ENCODE measurements around the gene OR1N1. TPM values are rescaled to one million over a fixed set of nuclear protein-coding genes. Genes with fewer than 3 reads are reported as not detected.

The OR1N1 gene
- not detected for polyA plus RNA-seq (2012; ENCODE audit: insufficient read depth, insufficient read length, low read depth)

- no peak for TF ChIP-seq CTCF (IDR thresholded peaks at IDR 0.05; ENCODE audit: low read depth, low read length)
- no peak within 1 kb of the TSS for H3K4me3 ChIP-seq (ENCODE audit: low read depth, low read length)
- peaks cover 12% of the 10 kb centered on the region; the same call in 1 of the 2 replicates for H3K27me3 ChIP-seq
- no peaks in the 10 kb centered on the region for H3K36me3 ChIP-seq
- H3K4me1 ChIP-seq = no peaks in the 10 kb centered on the region
- H3K9me3 ChIP-seq = no peaks in the 10 kb centered on the region
- no peak for DNase-seq
Observed at GRCh38 chr9:122527193-122527592, at the start of gene OR1N1. OR1N1 (minus strand) TSS chr9:122527293; CDS start chr9:122527293, 0 bp downstream.

- no peak for TF ChIP-seq CTCF (IDR thresholded peaks at IDR 0.05; ENCODE audit: low read depth, low read length)
- no peak overlapping the region for H3K4me3 ChIP-seq (ENCODE audit: low read depth, low read length)
- peaks cover 3% of the 10 kb centered on the region; the same call in 1 of the 2 replicates for H3K27me3 ChIP-seq
- no peaks in the 10 kb centered on the region for H3K9me3 ChIP-seq
- no peaks in the 10 kb centered on the region for H3K4me1 ChIP-seq
- H3K36me3 ChIP-seq = no peaks in the 10 kb centered on the region
- DNase-seq = no peak
Observed at GRCh38 chr9:122572456-122572855, 45.4 kb upstream of the OR1N1 start.

GRCh38 chr9:122567901-122568300 lies 40.8 kb upstream of the OR1N1 start:
- Histone ChIP-seq H3K4me3 (ENCODE audit: low read depth, low read length) (no peak overlapping the region), H3K36me3 (no peaks in the 10 kb centered on the region), H3K4me1 (no peaks in the 10 kb centered on the region), H3K9me3 (no peaks in the 10 kb centered on the region), H3K27me3 (0 out of 2 replicates have a peak, but pooled peaks cover 3% of the 10 kb centered on the region)
- no peak for TF ChIP-seq CTCF (IDR thresholded peaks at IDR 0.05; ENCODE audit: low read depth, low read length)
- no peak for DNase-seq

- no peak for DNase-seq
- H3K27me3 ChIP-seq = no peaks in the 10 kb centered on the region
- TF ChIP-seq CTCF (IDR thresholded peaks at IDR 0.05; ENCODE audit: low read depth, low read length) = no peak
- no peaks in the 10 kb centered on the region for H3K36me3 ChIP-seq
- no peak overlapping the region for H3K4me3 ChIP-seq (ENCODE audit: low read depth, low read length)
- H3K4me1 ChIP-seq = no peaks in the 10 kb centered on the region
- no peaks in the 10 kb centered on the region for H3K9me3 ChIP-seq
Observed at GRCh38 chr9:122562134-122562760, 35.2 kb upstream of the OR1N1 start.

- DNase-seq = no peak
- H3K9me3 ChIP-seq = no peaks in the 10 kb centered on the region
- no peak for TF ChIP-seq CTCF (IDR thresholded peaks at IDR 0.05; ENCODE audit: low read depth, low read length)
Observed at GRCh38 chr9:122561446-122561845, 34.4 kb upstream of the OR1N1 start.

GRCh38 chr9:122552812-122553211 lies 25.7 kb upstream of the OR1N1 start, which contains the start of gene OR1N2:
OR1N2 (plus strand) TSS chr9:122553112; CDS start chr9:122553212, 100 bp downstream.
- H3K27me3 ChIP-seq = 0 out of 2 replicates have a peak, but pooled peaks cover 2% of the 10 kb centered on the region
- H3K4me1 ChIP-seq = no peaks in the 10 kb centered on the region
- no peak within 1 kb of the TSS for H3K4me3 ChIP-seq (ENCODE audit: low read depth, low read length)
- TF ChIP-seq CTCF (IDR thresholded peaks at IDR 0.05; ENCODE audit: low read depth, low read length) = no peak
- DNase-seq = no peak
- no peaks in the 10 kb centered on the region for H3K9me3 ChIP-seq
- H3K36me3 ChIP-seq = no peaks in the 10 kb centered on the region

More at GRCh38 chr9:122561446-122561845, 34.4 kb upstream of the OR1N1 start:
- Histone ChIP-seq H3K4me3 (ENCODE audit: low read depth, low read length) (no peak overlapping the region), H3K4me1 (no peaks in the 10 kb centered on the region), H3K36me3 (no peaks in the 10 kb centered on the region), H3K27me3 (no peaks in the 10 kb centered on the region)
